HEK293 (cell line): ENCODE measurements around the gene IDH3A.

Experiments
- HOXD13 ChIP-seq: sonication (generic); formaldehyde crosslinking; IDR thresholded peaks from 2 replicates; pipeline ENCODE4 v1.8.0; 2022; ENCODE audit warnings: missing genetic modification reagents, borderline replicate concordance
- ZEB2 ChIP-seq: fragments of 450-650 bp; formaldehyde crosslinking; IDR thresholded peaks from 2 replicates; pipeline ENCODE4 v1.5.1; 2016; ENCODE audit warnings: missing biosample characterization, missing genetic modification characterization
- ZNF544 ChIP-seq: fragments of 450-650 bp; formaldehyde crosslinking; IDR thresholded peaks from 2 replicates; pipeline ENCODE4 v1.5.0; 2017; ENCODE audit warnings: missing biosample characterization, missing genetic modification characterization
- ZNF664 ChIP-seq: fragments of 450-650 bp; formaldehyde crosslinking; IDR thresholded peaks from 2 replicates; pipeline ENCODE4 v1.5.1; 2016; ENCODE audit warnings: missing biosample characterization, missing genetic modification characterization
- TF ChIP-seq, protein P1 (sequence below): fragments of 450-650 bp; formaldehyde crosslinking; IDR thresholded peaks from 2 replicates; pipeline ENCODE4 v1.5.1; 2016; ENCODE audit warnings: missing biosample characterization, missing genetic modification characterization
- TF ChIP-seq, protein P2 (sequence below): fragments of 450-650 bp; formaldehyde crosslinking; IDR thresholded peaks from 2 replicates; pipeline ENCODE4 v1.5.1; 2016; ENCODE audit warnings: missing biosample characterization, missing genetic modification characterization
- TF ChIP-seq, protein P3 (sequence below): fragments of 450-650 bp; formaldehyde crosslinking; IDR thresholded peaks from 2 replicates; pipeline ENCODE4 v1.5.1; 2016; ENCODE audit warnings: missing biosample characterization, missing genetic modification characterization, low read depth

DNA sequence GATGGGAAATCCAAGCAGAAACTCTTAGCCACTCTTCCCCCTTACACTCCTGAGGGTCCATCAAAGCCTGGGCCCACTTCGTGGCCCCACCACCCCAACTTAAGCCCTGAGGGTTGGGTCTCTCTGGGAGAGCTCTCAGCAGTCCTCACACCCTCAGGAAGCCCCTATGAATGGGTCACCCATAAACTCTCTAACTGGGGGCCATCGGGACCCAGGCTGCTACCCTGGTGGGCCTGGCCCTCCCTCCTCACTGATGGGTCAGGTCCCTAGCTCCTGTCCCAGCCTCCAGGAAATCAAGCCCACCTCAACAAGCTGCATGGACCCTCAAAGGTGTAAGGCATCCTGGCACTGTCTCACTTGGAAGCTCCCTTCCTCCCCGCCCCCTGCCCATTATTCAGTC is 37.4 kb upstream of the IDH3A start:
- TF ChIP-seq, protein P1, sequence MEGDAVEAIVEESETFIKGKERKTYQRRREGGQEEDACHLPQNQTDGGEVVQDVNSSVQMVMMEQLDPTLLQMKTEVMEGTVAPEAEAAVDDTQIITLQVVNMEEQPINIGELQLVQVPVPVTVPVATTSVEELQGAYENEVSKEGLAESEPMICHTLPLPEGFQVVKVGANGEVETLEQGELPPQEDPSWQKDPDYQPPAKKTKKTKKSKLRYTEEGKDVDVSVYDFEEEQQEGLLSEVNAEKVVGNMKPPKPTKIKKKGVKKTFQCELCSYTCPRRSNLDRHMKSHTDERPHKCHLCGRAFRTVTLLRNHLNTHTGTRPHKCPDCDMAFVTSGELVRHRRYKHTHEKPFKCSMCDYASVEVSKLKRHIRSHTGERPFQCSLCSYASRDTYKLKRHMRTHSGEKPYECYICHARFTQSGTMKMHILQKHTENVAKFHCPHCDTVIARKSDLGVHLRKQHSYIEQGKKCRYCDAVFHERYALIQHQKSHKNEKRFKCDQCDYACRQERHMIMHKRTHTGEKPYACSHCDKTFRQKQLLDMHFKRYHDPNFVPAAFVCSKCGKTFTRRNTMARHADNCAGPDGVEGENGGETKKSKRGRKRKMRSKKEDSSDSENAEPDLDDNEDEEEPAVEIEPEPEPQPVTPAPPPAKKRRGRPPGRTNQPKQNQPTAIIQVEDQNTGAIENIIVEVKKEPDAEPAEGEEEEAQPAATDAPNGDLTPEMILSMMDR (tag by site-specific recombination) = no peak
- TF ChIP-seq, protein P2, sequence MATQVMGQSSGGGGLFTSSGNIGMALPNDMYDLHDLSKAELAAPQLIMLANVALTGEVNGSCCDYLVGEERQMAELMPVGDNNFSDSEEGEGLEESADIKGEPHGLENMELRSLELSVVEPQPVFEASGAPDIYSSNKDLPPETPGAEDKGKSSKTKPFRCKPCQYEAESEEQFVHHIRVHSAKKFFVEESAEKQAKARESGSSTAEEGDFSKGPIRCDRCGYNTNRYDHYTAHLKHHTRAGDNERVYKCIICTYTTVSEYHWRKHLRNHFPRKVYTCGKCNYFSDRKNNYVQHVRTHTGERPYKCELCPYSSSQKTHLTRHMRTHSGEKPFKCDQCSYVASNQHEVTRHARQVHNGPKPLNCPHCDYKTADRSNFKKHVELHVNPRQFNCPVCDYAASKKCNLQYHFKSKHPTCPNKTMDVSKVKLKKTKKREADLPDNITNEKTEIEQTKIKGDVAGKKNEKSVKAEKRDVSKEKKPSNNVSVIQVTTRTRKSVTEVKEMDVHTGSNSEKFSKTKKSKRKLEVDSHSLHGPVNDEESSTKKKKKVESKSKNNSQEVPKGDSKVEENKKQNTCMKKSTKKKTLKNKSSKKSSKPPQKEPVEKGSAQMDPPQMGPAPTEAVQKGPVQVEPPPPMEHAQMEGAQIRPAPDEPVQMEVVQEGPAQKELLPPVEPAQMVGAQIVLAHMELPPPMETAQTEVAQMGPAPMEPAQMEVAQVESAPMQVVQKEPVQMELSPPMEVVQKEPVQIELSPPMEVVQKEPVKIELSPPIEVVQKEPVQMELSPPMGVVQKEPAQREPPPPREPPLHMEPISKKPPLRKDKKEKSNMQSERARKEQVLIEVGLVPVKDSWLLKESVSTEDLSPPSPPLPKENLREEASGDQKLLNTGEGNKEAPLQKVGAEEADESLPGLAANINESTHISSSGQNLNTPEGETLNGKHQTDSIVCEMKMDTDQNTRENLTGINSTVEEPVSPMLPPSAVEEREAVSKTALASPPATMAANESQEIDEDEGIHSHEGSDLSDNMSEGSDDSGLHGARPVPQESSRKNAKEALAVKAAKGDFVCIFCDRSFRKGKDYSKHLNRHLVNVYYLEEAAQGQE (tag by site-specific recombination) = no peak
- no peak for TF ChIP-seq HOXD13 (CRISPR knock-in tag)
- no peak for TF ChIP-seq ZNF664 (tag by site-specific recombination)
- TF ChIP-seq, protein P3, sequence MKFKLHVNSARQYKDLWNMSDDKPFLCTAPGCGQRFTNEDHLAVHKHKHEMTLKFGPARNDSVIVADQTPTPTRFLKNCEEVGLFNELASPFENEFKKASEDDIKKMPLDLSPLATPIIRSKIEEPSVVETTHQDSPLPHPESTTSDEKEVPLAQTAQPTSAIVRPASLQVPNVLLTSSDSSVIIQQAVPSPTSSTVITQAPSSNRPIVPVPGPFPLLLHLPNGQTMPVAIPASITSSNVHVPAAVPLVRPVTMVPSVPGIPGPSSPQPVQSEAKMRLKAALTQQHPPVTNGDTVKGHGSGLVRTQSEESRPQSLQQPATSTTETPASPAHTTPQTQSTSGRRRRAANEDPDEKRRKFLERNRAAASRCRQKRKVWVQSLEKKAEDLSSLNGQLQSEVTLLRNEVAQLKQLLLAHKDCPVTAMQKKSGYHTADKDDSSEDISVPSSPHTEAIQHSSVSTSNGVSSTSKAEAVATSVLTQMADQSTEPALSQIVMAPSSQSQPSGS (tag by site-specific recombination) = no peak
- no peak for TF ChIP-seq ZNF544 (tag by site-specific recombination)
- no peak for TF ChIP-seq ZEB2 (tag by site-specific recombination)
